ENCODE data around the gene COL5A1. TPM values are rescaled to one million over a fixed set of nuclear protein-coding genes. Genes with fewer than 3 reads are reported as not detected.

COL5A1 gene
- total RNA-seq, 4 donors from 2014 or later, result 51.9 to 78.3 (median 62.4) TPM

- 88 to 97% methylated on average over 1 of the region's 1 CpG for WGBS, 2 donors
- no peak for DNase-seq (ENCODE audit: low spot score in 2 of 2)
- Histone ChIP-seq H3K36me3 (peaks cover 0 to 94% (median 3%) of the 10 kb centered on the region in 3 donors), H3K27me3 (no peaks in the 10 kb centered on the region), H3K4me3 (no peak overlapping the region), H3K9me3 (no peaks in the 10 kb centered on the region), H3K27ac (no peak overlapping the region), H3K4me1 (peaks cover 0 to 6% (median 0%) of the 10 kb centered on the region in 4 donors)
- TF ChIP-seq, protein P1, sequence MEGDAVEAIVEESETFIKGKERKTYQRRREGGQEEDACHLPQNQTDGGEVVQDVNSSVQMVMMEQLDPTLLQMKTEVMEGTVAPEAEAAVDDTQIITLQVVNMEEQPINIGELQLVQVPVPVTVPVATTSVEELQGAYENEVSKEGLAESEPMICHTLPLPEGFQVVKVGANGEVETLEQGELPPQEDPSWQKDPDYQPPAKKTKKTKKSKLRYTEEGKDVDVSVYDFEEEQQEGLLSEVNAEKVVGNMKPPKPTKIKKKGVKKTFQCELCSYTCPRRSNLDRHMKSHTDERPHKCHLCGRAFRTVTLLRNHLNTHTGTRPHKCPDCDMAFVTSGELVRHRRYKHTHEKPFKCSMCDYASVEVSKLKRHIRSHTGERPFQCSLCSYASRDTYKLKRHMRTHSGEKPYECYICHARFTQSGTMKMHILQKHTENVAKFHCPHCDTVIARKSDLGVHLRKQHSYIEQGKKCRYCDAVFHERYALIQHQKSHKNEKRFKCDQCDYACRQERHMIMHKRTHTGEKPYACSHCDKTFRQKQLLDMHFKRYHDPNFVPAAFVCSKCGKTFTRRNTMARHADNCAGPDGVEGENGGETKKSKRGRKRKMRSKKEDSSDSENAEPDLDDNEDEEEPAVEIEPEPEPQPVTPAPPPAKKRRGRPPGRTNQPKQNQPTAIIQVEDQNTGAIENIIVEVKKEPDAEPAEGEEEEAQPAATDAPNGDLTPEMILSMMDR (IDR thresholded peaks at IDR 0.05), result no peak
- TF ChIP-seq POLR2A (IDR thresholded peaks at IDR 0.05) (no peak), EP300 (IDR thresholded peaks at IDR 0.05) (no peak)
Measured at GRCh38 chr9:134747951-134748489, 106.4 kb downstream of the COL5A1 start.

- TF ChIP-seq EP300 (IDR thresholded peaks at IDR 0.05) (no peak), POLR2A (IDR thresholded peaks at IDR 0.05) (no peak)
- TF ChIP-seq, protein P1 (IDR thresholded peaks at IDR 0.05), result no peak
- H3K27ac ChIP-seq, result no peak overlapping the region
- H3K9me3 ChIP-seq, result no peaks in the 10 kb centered on the region
- no peak overlapping the region for H3K4me3 ChIP-seq
- DNase-seq (ENCODE audit: low spot score in 2 of 2), result no peak
- 40 to 54% methylated on average over 8 of the region's 8 CpGs for WGBS, 2 donors
- H3K27me3 ChIP-seq, result no peaks in the 10 kb centered on the region
- peaks cover 0 to 94% (median 3%) of the 10 kb centered on the region in 3 donors for H3K36me3 ChIP-seq
- H3K4me1 ChIP-seq, result peaks cover 0 to 6% (median 0%) of the 10 kb centered on the region in 4 donors
Measured at GRCh38 chr9:134748591-134748990, 107.0 kb downstream of the COL5A1 start.

GRCh38 chr9:134750450-134751155 is 109.0 kb downstream of the COL5A1 start:
- Histone ChIP-seq H3K27ac (no peak overlapping the region), H3K4me3 (no peak overlapping the region), H3K27me3 (no peaks in the 10 kb centered on the region), H3K9me3 (no peaks in the 10 kb centered on the region), H3K36me3 (peaks cover 0 to 92% (median 3%) of the 10 kb centered on the region in 3 donors), H3K4me1 (peaks cover 0 to 6% (median 0%) of the 10 kb centered on the region in 4 donors)
- TF ChIP-seq POLR2A (IDR thresholded peaks at IDR 0.05) (no peak), EP300 (IDR thresholded peaks at IDR 0.05) (no peak)
- TF ChIP-seq, protein P1 (IDR thresholded peaks at IDR 0.05), result no peak
- DNase-seq (ENCODE audit: low spot score in 2 of 2), result no peak
- WGBS, 2 donors, result 89 to 90% methylated on average over 19 to 21 of the region's 21 CpGs

DNA sequence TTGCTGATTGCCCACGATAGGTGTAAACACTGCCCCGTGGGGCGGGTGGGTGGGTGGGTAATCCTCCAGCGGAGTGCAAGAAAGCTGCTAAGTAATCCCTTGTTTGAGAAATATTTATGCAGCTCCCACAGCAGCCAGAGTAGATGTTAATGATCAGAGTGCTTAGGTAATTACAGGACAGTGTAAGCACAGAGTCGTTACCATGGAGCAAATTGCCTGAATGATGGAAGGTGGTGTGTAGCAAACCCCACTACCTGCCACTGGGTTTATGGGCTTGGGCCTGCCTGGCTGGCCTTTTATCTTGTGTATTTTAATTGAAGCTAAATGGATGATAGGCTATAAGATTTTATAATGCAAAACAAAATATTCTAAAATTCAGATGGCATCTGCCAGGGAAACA is 110.0 kb downstream of the COL5A1 start:
- H3K9me3 ChIP-seq, result no peaks in the 10 kb centered on the region
- peaks cover 0 to 92% (median 0%) of the 10 kb centered on the region in 3 donors for H3K36me3 ChIP-seq
- peaks cover 0 to 6% (median 0%) of the 10 kb centered on the region in 4 donors for H3K4me1 ChIP-seq
- WGBS, 2 donors, result 70 to 76% methylated on average over 5 of the region's 5 CpGs
- H3K27me3 ChIP-seq, result no peaks in the 10 kb centered on the region
- no peak overlapping the region for H3K27ac ChIP-seq
- DNase-seq (ENCODE audit: low spot score in 2 of 2), result no peak
- no peak for TF ChIP-seq EP300 (IDR thresholded peaks at IDR 0.05)
- no peak for TF ChIP-seq POLR2A (IDR thresholded peaks at IDR 0.05)
- TF ChIP-seq, protein P1 (IDR thresholded peaks at IDR 0.05), result no peak
- H3K4me3 ChIP-seq, result no peak overlapping the region

- no peak for TF ChIP-seq POLR2A (IDR thresholded peaks at IDR 0.05)
- TF ChIP-seq, protein P1 (IDR thresholded peaks at IDR 0.05), result no peak
- 74 to 87% methylated on average over 12 to 13 of the region's 16 CpGs for WGBS, 2 donors
Measured at GRCh38 chr9:134752471-134753168, 111.0 kb downstream of the COL5A1 start.

More at GRCh38 chr9:134752471-134753168, 111.0 kb downstream of the COL5A1 start:
- Histone ChIP-seq H3K36me3 (peaks cover 0 to 92% (median 0%) of the 10 kb centered on the region in 3 donors), H3K4me3 (no peak overlapping the region), H3K27ac (no peak overlapping the region), H3K27me3 (no peaks in the 10 kb centered on the region), H3K9me3 (no peaks in the 10 kb centered on the region), H3K4me1 (peaks cover 0 to 6% (median 0%) of the 10 kb centered on the region in 4 donors)
- DNase-seq (ENCODE audit: low spot score in 2 of 2), result no peak

All from tibial nerve (tissue), 4 donors.